ENCODE data around the gene PAX8.

DNA sequence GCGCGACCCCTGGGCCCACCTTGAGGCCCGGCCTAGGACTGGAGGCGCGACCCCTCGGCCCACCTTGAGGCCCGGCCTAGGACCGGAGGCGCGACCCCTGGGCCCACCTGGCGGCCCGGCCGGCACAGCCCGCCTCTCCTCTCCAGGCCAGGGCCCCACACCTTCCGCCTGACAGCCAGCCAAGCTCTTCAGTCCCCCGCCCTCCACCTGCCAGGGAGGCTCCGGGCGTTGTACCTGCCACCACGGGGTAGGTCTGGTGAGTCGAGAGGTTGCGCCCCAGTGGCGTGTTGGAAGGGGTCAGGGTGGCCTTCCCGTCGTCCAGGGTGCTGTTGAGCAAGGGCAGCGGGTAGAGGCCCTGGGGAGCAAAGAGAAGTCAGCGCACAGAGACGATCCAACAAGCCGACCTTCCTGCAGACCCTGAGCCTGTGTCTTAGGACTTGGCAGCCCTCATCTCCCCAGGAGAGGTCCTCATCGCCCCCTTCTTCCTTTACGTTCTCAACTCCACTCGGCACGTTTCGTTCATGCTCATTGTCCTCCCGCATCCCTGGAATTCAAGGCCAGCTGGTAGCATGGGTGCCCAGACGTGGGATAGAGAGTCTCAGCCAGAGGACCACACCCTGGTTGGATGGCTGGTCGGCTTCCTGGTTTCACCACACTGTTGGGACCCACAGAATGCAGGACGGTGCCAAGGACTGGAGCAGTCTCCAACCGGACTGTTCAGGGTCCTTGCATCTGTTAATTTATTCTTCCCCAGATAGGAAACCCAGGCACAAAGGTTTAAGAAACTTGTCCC lies 42.2 kb downstream of the PAX8 start:
- TF ChIP-seq CREB1 (IDR thresholded peaks at IDR 0.05; ENCODE audit: low read depth) (no peak), EP300 (IDR thresholded peaks at IDR 0.05; ENCODE audit: borderline replicate concordance) (peak; percentile 37; the same call in 1 of the 2 replicates)
